ENCODE results near the gene TLR5.

TLR5 gene

GRCh38 chr1:223062177-223062576 is 80.9 kb downstream of the TLR5 start:
- FAIRE-seq: no peak

- no peak for FAIRE-seq
Observed at GRCh38 chr1:223059526-223059925, 83.5 kb downstream of the TLR5 start.
